HG03571 (cell line): ENCODE data around the gene GUCA2A.
"Not testable (repeated sequence)": the region's sequence is repeated elsewhere in the genome, so short reads cannot be mapped to it uniquely, and the experiment has no call there.

ENCODE experiments used
- ATAC-seq: cut with Tn5 transposase; IDR thresholded peaks from one replicate; pipeline ENCODE4 v1.9.1; 2021; ENCODE audit not compliant: unreplicated experiment

The GUCA2A gene, protein sequence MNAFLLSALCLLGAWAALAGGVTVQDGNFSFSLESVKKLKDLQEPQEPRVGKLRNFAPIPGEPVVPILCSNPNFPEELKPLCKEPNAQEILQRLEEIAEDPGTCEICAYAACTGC

DNA sequence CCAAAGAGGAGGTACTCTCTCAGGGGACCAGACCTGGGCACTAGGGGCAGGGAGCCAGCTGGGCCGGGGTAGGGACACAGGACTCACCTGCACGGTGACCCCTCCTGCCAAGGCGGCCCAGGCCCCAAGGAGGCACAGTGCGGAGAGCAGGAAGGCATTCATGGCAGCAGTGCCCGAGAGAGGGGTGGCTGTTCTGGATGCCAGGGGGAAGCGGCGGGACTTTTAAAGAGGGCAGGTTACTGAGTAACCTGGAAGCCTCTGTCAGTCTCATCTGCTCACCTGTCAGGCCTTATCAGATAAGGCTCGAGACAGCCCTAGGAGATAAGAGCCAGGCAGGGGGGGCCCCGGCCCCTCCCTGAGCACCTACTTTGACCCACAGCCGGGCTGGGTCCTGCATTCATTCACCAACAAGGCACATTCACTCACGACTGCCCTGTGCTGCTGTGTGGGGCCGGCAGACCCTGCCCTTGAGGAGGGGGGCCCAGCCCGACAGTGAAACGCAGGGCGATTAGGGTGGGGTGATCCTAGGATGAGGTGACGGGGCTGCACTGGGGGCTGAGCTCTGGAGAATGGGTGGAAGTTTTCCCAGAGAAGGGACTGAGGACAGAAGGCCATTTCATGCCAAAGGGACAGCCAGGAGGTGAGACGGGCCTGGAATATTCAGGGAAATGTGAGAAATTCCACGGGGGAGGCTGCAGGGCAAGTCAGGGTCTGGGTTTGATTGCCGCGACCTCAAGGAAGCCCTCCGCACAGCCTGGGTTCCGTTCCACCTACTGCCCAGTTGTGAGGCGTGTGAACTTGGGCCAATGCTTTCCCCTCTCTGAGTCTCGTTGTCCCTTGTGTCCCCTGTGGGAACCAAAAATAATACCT, at the start of gene GUCA2A:
Gene GUCA2A (minus strand): TSS at position 195 of the 870 bp plus-strand sequence. CDS start 33 bp downstream, at position 162.
- no peak for ATAC-seq

DNA sequence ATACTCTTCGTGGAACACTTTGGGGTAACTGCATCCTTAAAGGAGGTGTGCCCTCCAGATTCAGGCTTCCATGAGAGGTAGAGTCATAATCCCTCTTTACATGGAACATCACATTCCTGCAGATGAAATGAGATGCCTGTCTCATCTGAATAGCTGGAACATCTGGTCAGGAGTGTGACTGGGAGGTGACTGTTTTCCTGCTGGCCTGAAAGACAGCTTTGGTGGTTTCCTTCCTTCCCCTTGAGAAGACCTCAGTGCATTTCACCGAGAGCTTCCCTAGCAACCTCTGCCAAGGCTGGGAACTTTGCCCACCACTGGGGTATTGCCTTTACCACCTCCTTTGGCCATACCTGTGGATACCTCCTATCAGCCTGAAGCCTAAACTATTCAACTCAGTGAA, 46.7 kb upstream of the GUCA2A start:
- no peak for ATAC-seq

DNA sequence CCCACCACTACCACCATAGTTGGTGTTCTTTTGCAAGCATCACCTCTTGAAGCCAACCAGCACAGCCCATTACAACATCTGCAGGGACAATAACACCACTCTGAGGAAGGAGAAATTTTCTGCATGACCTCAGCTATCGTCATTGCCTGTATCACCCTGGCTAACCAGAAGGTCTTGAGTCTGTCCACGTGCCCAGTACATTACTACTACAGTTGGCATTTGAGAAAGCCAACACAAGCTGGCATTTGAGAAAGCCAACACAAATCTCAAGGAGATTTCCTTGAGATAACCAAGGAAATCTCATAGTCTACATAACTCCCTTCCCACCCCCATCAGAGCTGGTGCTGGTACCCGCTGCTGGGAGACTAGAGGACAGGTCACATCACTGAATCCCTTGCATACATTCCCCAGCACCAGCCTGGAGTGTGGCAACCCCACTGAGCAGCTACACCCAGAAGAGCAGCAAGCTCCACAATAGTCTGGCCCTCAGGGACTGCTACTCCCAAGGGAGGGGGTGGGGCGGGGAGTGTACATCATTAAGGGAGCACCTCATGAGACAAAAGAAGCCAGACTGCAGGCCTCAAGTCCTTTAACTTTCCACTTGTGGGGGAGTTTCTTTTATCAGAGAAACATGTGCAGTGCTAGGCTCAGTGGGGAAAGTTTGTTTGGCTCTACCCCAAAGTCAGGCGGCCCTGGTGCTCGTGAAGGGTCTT, 46.0 kb upstream of the GUCA2A start:
- ATAC-seq, result no peak

DNA sequence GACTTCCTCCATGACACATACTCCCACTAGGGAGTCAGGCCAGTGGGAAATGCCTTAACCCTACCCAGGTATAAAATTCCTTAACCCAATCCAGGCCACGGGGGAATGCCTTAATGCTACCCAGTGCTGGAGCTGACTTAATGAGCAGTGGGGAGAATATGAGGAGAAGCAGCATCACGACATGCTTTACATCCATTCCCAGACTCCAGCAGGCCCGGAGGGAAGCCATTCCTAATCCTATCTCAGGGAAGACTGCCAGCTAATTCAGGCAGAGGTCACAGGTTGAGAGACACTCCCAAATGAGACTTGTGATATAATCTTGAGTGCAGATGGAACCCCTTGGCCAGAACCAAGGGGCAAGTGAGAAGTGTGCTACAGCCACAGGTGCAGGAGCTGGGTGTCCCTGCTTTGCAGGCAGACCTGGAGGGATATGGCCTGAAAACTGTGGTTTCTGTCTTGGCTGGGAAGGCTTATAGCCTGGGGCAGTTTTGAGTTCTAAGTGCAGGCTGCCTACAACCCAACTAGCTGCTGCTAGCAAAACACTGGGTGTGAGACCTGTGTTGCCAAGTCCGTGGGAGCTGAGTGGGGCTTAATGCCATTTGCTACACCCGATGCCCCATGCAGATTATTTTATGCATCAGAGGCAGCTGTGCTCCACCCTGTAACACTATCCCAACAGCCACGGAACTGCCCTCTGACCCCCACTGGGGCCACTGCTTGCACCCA, 45.1 kb upstream of the GUCA2A start:
- no peak for ATAC-seq

DNA sequence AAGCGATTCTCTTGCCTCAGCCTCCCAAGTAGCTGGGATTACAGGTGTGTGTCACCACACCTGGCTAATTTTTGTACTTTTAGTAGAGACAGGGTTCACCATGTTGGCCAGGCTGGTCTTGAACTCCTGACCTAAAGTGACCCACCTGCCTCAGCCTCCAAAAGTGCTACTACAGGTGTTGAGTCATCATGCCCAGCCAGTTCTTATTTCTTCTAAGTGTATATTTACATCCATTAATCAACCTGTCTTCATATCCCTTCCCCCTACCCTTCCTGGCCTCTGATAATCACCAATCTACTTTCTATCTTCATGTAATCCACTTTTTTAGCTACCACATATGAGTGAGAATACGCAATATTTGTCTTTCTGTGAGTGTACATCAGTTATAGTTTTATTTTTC, 42.4 kb upstream of the GUCA2A start:
- ATAC-seq, result not testable (repeated sequence)

DNA sequence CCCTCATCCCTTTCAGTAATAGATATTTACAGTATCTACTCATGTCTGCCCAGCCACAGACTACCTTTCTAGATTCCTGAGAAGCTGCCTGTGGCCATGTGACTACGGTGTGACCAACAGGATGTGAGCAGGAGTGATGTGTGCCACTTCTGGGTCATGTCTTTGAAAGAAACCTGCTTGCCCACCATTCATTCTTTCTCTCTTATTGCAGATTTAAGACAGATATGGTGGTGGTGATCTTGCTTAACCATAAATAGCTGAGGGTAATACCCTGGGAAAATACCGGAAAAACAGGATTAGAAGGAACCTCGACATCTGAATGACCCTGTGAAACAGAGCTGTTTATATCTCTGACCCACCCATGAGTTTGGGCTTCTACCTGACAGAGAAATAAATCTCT, 41.6 kb upstream of the GUCA2A start:
- no peak for ATAC-seq

DNA sequence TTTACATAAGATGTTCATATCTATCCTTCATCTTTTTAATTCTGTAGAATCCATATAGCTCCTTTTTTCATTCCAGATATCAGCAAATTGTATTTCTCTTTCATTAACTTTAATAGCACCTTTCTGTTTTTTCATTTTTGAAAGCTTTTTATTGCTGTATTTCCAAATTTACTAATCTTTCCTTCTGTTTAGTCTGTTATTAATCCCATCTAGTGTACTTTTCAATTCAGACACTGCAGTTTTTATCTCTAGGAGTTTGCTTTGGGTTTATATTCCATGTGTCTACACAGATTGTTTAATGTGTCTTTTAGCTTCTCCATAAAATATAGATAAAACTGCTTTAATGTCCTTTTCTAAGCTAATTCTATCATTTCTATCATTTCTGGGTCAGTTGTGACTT, 37.4 kb upstream of the GUCA2A start:
- ATAC-seq, result no peak

DNA sequence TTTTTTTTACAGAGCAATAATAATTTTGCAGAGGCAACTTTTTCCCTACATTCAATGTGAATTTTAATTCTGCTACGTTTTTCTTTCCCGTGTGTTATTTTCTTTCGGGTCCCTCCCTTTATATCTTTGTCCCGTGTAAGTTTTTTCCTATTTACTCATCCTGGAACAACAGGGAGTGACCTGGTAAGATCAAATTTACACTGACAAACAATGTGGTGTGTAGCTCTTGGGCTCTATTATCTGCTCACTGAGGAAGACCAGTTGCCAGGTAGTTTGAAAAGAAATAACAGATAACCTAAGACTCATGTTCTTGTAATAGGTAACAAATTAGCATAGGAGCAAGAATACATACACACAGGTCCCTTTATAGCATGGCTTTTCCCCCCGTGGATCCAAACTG, 33.7 kb upstream of the GUCA2A start:
- ATAC-seq, result no peak

DNA sequence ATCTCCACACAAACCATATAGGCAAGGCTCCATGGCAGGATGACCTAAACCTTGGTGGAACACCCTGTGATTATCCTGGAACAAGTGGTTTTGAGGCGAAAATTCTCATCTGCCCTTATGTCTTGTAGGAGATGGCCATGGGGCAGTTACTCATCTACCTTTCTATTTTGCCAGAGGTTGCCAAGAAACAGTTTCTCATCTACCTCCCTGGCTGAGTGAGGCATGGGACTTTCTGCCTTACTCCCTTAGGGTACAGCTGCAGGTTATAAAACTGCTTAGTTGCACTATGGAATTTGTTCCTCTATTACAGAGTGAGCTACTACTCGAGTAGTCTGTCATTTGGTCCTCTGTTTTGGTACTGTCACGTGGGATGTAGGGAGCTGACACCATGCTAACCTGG, 31.3 kb upstream of the GUCA2A start:
- no peak for ATAC-seq

DNA sequence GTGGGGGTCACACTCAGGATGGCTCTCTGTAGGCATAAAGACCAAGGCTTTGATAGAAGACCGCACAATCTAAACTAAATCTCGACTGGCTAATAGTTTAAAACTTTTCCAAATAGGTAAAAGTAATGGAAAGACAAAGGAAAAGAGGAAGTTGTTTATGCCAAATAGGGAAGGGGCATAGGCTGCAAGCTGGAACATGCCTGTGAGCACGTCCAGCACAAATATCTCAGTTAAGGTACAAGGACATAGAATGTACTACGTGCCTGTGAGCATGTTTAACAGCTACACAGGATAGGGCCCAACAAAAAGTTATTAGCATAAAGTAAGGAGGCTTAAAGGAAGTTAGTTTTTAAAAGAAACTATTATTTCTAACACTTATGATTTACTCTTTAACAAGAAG, 27.6 kb upstream of the GUCA2A start:
- no peak for ATAC-seq

DNA sequence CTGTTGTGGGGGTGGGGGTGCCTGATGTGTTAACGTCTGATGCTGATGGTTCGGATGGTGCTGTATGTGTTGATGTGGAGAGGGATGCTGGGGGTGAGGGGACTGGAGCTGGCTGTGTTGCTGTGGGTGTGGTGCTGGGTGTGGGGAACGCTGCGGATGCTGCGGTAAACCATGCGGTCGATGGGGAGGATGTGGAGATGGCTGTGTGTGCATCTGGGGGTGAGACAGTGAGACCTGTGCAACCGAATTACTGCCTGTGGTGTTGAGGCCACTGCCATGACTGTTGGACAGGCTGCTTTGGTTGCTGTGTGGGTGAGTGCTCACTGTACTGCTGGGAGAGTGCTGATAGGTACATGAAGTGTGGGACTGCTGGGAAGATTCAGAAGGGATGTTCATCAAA, 26.8 kb upstream of the GUCA2A start:
- ATAC-seq, result no peak

DNA sequence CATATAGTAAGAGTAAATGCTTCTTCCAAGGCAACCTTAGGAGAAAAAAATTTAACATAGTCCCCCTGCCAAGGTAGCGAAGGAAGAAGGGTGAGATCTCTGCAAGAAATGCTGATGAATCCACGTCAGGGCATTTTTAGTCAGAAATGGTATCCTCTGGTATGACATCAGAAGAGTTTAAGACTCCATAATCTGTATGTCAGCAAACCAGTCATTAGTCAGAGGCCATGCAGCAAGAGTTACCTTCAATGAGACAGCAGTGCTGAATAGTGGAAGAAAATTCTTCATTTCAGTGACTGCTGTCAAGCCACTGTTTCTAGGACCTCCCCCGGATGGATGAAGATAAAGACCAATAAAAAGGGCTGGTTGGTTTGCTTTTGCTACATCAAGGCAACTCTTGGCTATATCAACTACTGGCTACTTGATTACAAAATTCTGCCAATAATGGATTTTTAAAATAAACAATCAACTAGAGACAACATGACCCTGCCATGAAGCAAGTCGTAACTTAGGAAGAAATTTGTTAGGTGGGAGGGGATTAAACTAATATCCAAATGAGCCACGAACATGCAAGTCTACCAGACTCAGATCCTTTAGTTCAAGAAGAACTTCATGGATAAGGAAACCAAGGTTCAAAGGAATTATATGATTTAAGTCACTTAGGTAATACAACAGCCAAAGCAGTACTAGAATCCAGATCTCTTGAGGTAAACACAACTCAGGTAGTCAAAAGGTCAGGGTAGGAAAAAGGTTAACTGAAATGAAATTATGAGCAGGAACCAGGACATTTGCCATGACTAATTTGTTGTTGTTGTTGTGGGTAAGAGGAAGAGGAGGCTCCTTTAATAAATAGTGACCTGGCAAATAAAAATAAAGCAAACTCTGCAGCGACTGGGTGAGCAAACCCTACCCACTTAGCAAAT, 25.6 kb upstream of the GUCA2A start:
- no peak for ATAC-seq

DNA sequence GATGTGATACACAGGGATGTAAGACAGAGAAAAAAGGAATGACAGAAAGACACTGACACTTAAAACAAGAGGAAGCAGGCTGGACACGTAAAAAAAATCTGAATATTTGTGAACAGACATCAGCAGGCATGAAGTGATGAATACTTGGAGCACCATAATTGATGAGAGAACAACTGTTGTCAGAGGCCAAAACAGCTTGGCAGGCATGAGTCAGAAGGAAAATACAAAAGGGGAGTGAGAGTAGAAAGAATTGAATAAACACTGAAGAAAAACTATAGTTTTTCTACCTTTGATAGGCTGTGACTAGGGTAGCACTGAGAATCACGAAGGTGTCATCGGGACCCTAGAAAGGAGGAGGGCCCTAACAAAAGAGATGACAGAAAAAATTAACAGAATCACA, 21.6 kb upstream of the GUCA2A start:
- no peak for ATAC-seq

DNA sequence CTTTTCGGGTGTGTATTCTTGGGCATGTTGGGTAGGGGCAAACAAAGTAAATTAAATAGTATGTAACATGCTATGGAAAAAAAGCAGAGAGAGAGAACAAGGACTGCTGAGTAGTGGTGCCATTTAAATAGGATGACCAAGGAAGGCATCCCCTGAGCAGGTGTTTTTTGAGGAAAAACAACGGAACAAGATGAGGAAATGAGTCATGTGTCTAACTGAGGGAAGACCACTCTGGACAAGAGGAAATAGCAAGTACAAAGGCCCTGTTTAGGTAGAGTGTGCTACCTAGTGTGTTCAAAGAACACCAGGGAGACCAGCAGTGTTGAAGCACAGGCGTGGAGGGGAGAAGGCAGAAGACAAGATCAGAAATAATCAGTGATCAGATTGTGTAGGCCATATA, 20.1 kb upstream of the GUCA2A start:
- ATAC-seq, result no peak

DNA sequence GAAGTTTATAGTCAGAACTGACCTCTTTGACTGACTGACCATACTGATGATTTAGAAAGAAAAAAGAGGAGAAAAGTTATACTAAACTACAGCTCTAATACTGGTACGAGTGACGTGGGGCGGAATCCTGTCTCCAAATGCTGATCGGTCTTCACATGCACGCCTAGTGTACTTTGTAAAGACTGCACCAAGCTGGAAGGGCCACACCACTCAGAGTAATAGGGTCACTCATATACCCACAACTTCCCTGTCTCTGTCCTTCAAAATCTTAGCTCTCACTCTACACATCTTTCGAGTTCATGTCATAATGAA, 19.4 kb upstream of the GUCA2A start:
- ATAC-seq, result no peak

DNA sequence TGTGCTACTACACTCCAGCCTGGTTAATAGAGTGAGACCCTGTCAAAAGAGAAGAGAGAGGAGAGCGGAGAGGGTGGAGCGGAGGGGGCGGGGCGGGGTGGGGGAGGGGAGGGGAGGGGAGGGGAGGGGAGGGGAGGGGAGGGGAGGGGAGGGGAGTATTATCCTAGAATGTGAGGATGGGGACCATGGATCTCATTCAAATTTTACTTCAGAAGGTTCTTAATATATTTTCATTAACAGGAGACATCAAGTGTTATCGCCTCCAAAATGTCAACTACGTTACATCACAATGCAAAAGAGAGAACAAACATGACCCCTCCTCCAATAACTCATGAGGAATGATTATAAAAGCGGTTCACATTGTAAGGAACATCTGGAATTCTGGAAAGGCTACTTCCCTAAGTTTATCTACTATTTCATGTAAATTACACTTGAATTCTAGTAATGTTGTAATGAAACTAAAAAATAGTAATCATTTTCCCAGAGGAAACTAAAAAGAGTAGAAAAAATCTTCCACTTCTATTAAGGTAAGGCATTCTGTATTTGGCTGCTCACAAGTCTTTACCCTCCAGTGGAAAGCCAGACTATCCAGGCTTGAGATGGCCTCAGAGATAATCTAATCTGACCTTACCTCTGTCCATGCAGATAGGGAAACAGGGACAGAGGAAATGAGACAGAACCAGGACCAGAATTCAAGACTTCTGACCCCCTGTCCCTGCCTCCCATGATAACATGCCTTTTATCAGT, 18.8 kb upstream of the GUCA2A start:
- no peak for ATAC-seq

DNA sequence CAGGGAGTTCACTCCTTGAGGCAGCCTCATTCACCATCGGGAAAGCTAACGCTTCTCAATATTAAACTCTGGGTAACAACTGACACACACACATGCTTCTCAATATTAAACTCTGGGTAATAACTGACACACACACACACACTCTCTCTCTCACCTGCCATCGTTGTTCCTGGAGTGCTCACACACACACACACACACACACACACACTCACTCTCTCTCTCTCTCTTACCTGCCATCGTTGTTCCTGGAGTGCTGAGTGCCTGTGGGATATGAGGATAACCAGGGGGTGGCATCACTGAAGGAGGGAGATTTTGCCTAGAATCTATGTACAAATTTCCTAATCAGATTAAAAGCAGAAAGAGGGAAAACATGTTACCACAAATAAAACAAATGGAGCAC, 17.1 kb upstream of the GUCA2A start:
- ATAC-seq, result no peak

DNA sequence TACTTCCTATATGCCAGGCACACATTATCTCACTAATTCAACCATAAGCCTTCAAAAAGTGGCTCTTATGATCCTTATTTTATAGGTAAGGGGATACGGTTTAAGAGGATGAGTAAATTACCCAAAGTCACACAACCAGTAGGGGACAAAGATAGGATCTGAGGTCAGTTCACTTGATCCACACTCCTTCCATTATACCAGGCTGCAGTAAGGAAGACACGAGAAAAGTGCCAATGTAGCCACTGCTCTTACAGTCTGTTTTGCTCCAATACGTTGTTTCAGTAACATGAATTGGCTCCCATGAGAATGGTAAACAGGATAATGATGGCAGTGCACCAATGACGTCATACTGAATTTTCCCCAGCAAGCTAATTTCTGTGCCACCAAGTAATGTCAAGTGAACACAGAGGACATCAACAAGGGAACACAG, 15.4 kb upstream of the GUCA2A start:
- ATAC-seq, result no peak

DNA sequence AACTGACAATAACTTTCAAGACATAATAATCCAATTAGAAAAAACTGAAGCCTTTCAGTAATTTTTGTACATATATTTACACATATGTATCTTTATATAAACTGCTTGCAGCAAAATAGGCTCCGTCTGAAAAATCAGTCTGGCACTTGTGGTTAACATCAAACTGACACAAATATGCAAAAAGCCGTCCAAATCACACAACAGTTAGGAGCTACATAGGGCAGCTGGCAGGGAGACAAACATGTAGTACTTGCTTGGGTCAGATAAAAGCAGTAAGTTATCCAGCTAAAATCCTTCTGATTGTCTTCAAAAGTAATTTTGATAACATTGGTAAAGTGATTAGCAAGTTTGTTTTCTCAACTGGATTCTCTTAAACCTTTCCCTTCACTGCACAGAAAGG, 14.7 kb upstream of the GUCA2A start:
- no peak for ATAC-seq

DNA sequence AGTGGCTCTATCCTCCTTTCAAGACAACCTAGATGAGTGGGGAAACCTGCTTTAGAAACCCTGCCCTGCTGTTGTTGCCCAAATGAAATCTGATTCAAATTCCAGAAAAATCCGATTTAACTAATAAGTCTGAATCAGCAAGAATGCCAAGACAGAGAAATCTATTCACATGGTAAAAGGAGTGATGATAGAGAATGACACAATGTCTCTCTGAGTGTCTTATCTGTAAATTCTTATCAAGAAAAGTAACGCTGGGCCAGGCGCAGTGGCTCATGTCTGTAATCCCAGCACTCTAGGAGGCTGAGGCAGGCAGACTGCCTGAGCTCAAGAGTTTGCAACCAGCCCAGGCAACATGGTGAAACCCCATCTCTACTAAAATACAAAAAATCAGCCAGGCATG, 13.7 kb upstream of the GUCA2A start:
- no peak for ATAC-seq
